DOHH2 (cell line): Measurements from ENCODE around the gene PSMA3.
"Not testable (repeated sequence)": the region's sequence is repeated elsewhere in the genome, so short reads cannot be mapped to it uniquely, and the experiment has no call there.

Source experiments
- H3F3A ChIP-seq: fragments of 200-600 bp; sonication (generic), shearing (Covaris generic); 2 replicates; pipeline ENCODE4 v1.6.0; 2016; ENCODE audit warnings: antibody characterized with exemption, mild to moderate bottlenecking; ENCODE audit not compliant: control insufficient read depth, insufficient read depth
- H3K27ac ChIP-seq: fragments of 200-600 bp; sonication (generic); 2 replicates; pipeline ENCODE4 v1.5.1; 2014; ENCODE audit warnings: low read depth, mild to moderate bottlenecking, low read length, moderate library complexity
- H3K27me3 ChIP-seq: fragments of 200-600 bp; sonication (generic); 2 replicates; pipeline ENCODE4 v1.6.1; 2014; ENCODE audit warnings: mild to moderate bottlenecking, low read length, mixed read lengths; ENCODE audit not compliant: control insufficient read depth
- H3K36me3 ChIP-seq: fragments of 200-600 bp; sonication (generic); 2 replicates; pipeline ENCODE4 v1.6.1; 2014; ENCODE audit warnings: mild to moderate bottlenecking, low read length, moderate library complexity, mixed read lengths; ENCODE audit not compliant: control insufficient read depth
- H3K4me1 ChIP-seq: fragments of 200-600 bp; sonication (generic); 2 replicates; pipeline ENCODE4 v1.6.1; 2014; ENCODE audit warnings: mild to moderate bottlenecking, low read length, mixed read lengths; ENCODE audit not compliant: control insufficient read depth
- H3K4me2 ChIP-seq: fragments of 200-600 bp; sonication (generic); 2 replicates; pipeline ENCODE4 v1.6.0; 2014; ENCODE audit warnings: mild to moderate bottlenecking, low read length, moderate library complexity
- H3K4me3 ChIP-seq: fragments of 200-600 bp; sonication (generic); 2 replicates; pipeline ENCODE4 v1.5.1; 2014; ENCODE audit warnings: mild to moderate bottlenecking, low read length, mixed read lengths
- H3K79me2 ChIP-seq: fragments of 200-600 bp; sonication (generic); 2 replicates; pipeline ENCODE4 v1.6.1; 2014; ENCODE audit warnings: mild to moderate bottlenecking, low read length, mixed read lengths; ENCODE audit not compliant: control insufficient read depth
- H3K9me2 ChIP-seq: fragments of 200-600 bp; sonication (generic); replicated peaks from 2 replicates; pipeline ENCODE4 v1.6.1; 2014; ENCODE audit warnings: mild to moderate bottlenecking, low read length, mixed read lengths; ENCODE audit not compliant: control insufficient read depth
- H3K9me3 ChIP-seq: fragments of 200-600 bp; sonication (generic); 2 replicates; pipeline ENCODE4 v1.6.1; 2014; ENCODE audit warnings: antibody characterized with exemption, low read length, mixed read lengths; ENCODE audit not compliant: control insufficient read depth, insufficient read depth
- H4K20me1 ChIP-seq: fragments of 200-600 bp; sonication (generic); 2 replicates; pipeline ENCODE4 v1.6.0; 2014; ENCODE audit warnings: low read depth, mild to moderate bottlenecking, antibody characterized with exemption, low read length, moderate library complexity; ENCODE audit not compliant: control insufficient read depth, insufficient read depth
- CTCF ChIP-seq: fragments of 200-600 bp; sonication (generic); IDR thresholded peaks from one replicate; pipeline ENCODE4 v1.5.1; 2014; ENCODE audit warnings: antibody characterized with exemption, mild to moderate bottlenecking, low read depth, low read length; ENCODE audit not compliant: poor library complexity, severe bottlenecking
- EZH2phosphoT487 ChIP-seq: fragments of 200-600 bp; sonication (generic); IDR thresholded peaks from 2 replicates; pipeline ENCODE4 v1.6.1; 2017; ENCODE audit warnings: borderline replicate concordance, mild to moderate bottlenecking, antibody characterized with exemption, low read length, moderate library complexity, mixed read lengths

Gene PSMA3

GRCh38 chr14:58258156-58258555, 13.5 kb downstream of the PSMA3 start:
- Histone ChIP-seq H3K27me3 (no peaks in the 10 kb centered on the region), H4K20me1 (no peaks in the 10 kb centered on the region), H3K79me2 (peaks cover 28% of the 10 kb centered on the region), H3K36me3 (peaks cover 87% of the 10 kb centered on the region), H3K4me3 (no peak overlapping the region), H3K4me1 (no peaks in the 10 kb centered on the region), H3K9me3 (no peaks in the 10 kb centered on the region), H3K27ac (no peak overlapping the region), H3K4me2 (no peak overlapping the region), H3K9me2 (no peaks in the 10 kb centered on the region), H3F3A (peaks cover 17% of the 10 kb centered on the region; the same call in 1 of the 2 replicates)
- TF ChIP-seq CTCF (no peak), EZH2phosphoT487 (no peak)

GRCh38 chr14:58262005-58262404, 17.4 kb downstream of the PSMA3 start:
- not testable (repeated sequence) for H4K20me1 ChIP-seq
- Histone ChIP-seq H3K36me3 (peaks cover 87% of the 10 kb centered on the region), H3F3A (peaks cover 30% of the 10 kb centered on the region)

GRCh38 chr14:58265401-58265800, 20.8 kb downstream of the PSMA3 start:
- H4K20me1 ChIP-seq, result no peaks in the 10 kb centered on the region
- peaks cover 91% of the 10 kb centered on the region for H3K36me3 ChIP-seq
- no peaks in the 10 kb centered on the region for H3K9me3 ChIP-seq
- H3K79me2 ChIP-seq, result peaks cover 10% of the 10 kb centered on the region
- H3K27ac ChIP-seq, result no peak overlapping the region
- H3K9me2 ChIP-seq, result no peaks in the 10 kb centered on the region
- peaks cover 34% of the 10 kb centered on the region for H3F3A ChIP-seq
- no peak overlapping the region for H3K4me2 ChIP-seq
- TF ChIP-seq EZH2phosphoT487 (no peak), CTCF (no peak)
- H3K4me1 ChIP-seq, result no peaks in the 10 kb centered on the region
- H3K27me3 ChIP-seq, result no peaks in the 10 kb centered on the region
- H3K4me3 ChIP-seq, result no peak overlapping the region

More at GRCh38 chr14:58262005-58262404, 17.4 kb downstream of the PSMA3 start:
- not testable (repeated sequence) for H3K4me3 ChIP-seq, H3K9me2 ChIP-seq, H3K9me3 ChIP-seq, H3K4me2 ChIP-seq, H3K4me1 ChIP-seq, H3K27me3 ChIP-seq, H3K27ac ChIP-seq
- H3K79me2 ChIP-seq, result peaks cover 12% of the 10 kb centered on the region

- H3K79me2 ChIP-seq, result peaks cover 50% of the 10 kb centered on the region
- no peaks in the 10 kb centered on the region for H3K9me3 ChIP-seq
- H3K9me2 ChIP-seq, result no peaks in the 10 kb centered on the region
- H4K20me1 ChIP-seq, result no peaks in the 10 kb centered on the region
- H3K4me2 ChIP-seq, result no peak overlapping the region
- H3K36me3 ChIP-seq, result peaks cover 97% of the 10 kb centered on the region
- H3F3A ChIP-seq, result peaks cover 40% of the 10 kb centered on the region
- peaks cover 7% of the 10 kb centered on the region for H3K4me1 ChIP-seq
- no peaks in the 10 kb centered on the region for H3K27me3 ChIP-seq
- TF ChIP-seq CTCF (no peak), EZH2phosphoT487 (no peak)
- no peak overlapping the region for H3K27ac ChIP-seq
- H3K4me3 ChIP-seq, result no peak overlapping the region
These were observed 26.0 kb downstream of the PSMA3 start for GRCh38 chr14:58270628-58271027.
